Vagina (tissue), 2 donors: Measurements from ENCODE around the gene NEO1. TPM values are rescaled to one million over a fixed set of nuclear protein-coding genes. Genes with fewer than 3 reads are reported as not detected.

Source experiments
- DNase-seq, 2 donors: peaks; one replicate each; pipeline ENCODE4 v3.0.0-alpha.2; 2017; ENCODE audit errors: extremely low spot score in 2 of 2
- H3K27ac ChIP-seq: fragments of 200-600 bp; sonication (generic); one replicate; pipeline ENCODE4 v1.5.1; 2019
- H3K27me3 ChIP-seq: fragments of 200-600 bp; sonication (generic); one replicate; pipeline ENCODE4 v1.5.1; 2019
- H3K36me3 ChIP-seq, 2 donors: fragments of 200-600 bp; sonication (generic); one replicate each; pipeline ENCODE4 v1.5.1; 2017 to 2019
- H3K4me1 ChIP-seq: fragments of 200-600 bp; sonication (generic); one replicate; pipeline ENCODE4 v1.5.1; 2019
- H3K4me3 ChIP-seq, 2 donors: fragments of 200-600 bp; sonication (generic); 1 replicate in 1 of 2; 2 replicates in 1 of 2; pipeline ENCODE4 v1.5.1; 2016 to 2019
- H3K9me3 ChIP-seq: fragments of 200-600 bp; sonication (generic); one replicate; pipeline ENCODE4 v1.5.1; 2019
- CTCF ChIP-seq, 3 experiments: fragments of 450-650 bp in 2 of 3; fragments of 200-600 bp in 1 of 3; sonication (generic) in 1 of 3; IDR thresholded peaks; one replicate each; pipeline ENCODE4 v1.5.1; 2017 to 2019; ENCODE audit warnings: antibody characterized with exemption in 3 of 3, mild to moderate bottlenecking in 2 of 3, moderate library complexity in 2 of 3
- POLR2A ChIP-seq, 2 donors: fragments of 450-650 bp; IDR thresholded peaks; one replicate each; pipeline ENCODE4 v1.6.1; 2017; ENCODE audit warnings: antibody characterized with exemption in 2 of 2, mild to moderate bottlenecking in 2 of 2, moderate library complexity in 2 of 2
- POLR2AphosphoS5 ChIP-seq, 2 donors: sonication (generic); formaldehyde crosslinking; IDR thresholded peaks; one replicate each; pipeline ENCODE4 v1.9.0; 2017; ENCODE audit warnings: antibody characterized with exemption in 2 of 2, mild to moderate bottlenecking in 2 of 2, low read depth in 1 of 2; ENCODE audit not compliant: insufficient read depth in 1 of 2
- intact Hi-C: fragments of 100-400 bp; cut with DNase I; formaldehyde crosslinking; loops from one replicate; pipeline ENCODE4 v1.15.1; 2023
- total RNA-seq: library from RNA; depleted of rRNA; stranded (reverse); fragments of >200 nt; gene quantifications from one replicate; pipeline ENCODE4 v1.2.3, GENCODE V29; 2016

NEO1 gene
- total RNA-seq, 1 donor from 2014 or later: 21.9 TPM

DNA sequence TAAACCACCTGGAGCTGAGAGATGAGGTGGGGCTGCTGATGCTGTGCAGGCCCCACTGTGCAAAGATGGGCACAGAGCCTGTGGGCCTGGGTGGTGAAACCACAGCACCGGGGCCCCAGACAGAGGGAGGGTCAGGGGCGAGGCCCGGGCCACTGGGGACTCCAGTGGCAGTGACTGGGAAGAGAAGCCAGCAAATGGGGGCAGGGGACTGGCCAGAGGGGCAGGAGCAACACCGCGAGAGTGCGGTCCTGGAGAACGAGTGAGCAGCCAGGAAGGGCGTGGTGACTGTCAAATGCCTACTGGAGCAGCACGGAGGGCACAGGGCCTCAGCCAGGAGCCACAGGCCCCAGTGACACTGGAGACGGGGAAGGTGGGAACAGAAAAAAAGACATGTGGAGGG, 276.7 kb downstream of the NEO1 start:
- DNase-seq: no peak
- TF ChIP-seq POLR2AphosphoS5 (IDR thresholded peaks at IDR 0.05; ENCODE audit: insufficient read depth in 1 of 2, low read depth in 1 of 2): no peak
- no peak for TF ChIP-seq CTCF (IDR thresholded peaks at IDR 0.05)
- Histone ChIP-seq H3K36me3 (no peaks in the 10 kb centered on the region), H3K27ac (no peak overlapping the region), H3K4me3 (no peak overlapping the region), H3K9me3 (no peaks in the 10 kb centered on the region), H3K27me3 (no peaks in the 10 kb centered on the region), H3K4me1 (no peaks in the 10 kb centered on the region)
- intact Hi-C loops: no loop called here

GRCh38 chr15:73329501-73330200, 277.4 kb downstream of the NEO1 start:
- no peaks in the 10 kb centered on the region for H3K9me3 ChIP-seq
- no peaks in the 10 kb centered on the region for H3K36me3 ChIP-seq
- H3K4me3 ChIP-seq: no peak overlapping the region
- H3K27me3 ChIP-seq: no peaks in the 10 kb centered on the region
- no peak overlapping the region for H3K27ac ChIP-seq
- no peaks in the 10 kb centered on the region for H3K4me1 ChIP-seq
- intact Hi-C loops: no loop called here
- DNase-seq: no peak
- TF ChIP-seq POLR2A (IDR thresholded peaks at IDR 0.05) (no peak), CTCF (IDR thresholded peaks at IDR 0.05) (no peak), POLR2AphosphoS5 (IDR thresholded peaks at IDR 0.05; ENCODE audit: insufficient read depth in 1 of 2, low read depth in 1 of 2) (no peak)

DNA sequence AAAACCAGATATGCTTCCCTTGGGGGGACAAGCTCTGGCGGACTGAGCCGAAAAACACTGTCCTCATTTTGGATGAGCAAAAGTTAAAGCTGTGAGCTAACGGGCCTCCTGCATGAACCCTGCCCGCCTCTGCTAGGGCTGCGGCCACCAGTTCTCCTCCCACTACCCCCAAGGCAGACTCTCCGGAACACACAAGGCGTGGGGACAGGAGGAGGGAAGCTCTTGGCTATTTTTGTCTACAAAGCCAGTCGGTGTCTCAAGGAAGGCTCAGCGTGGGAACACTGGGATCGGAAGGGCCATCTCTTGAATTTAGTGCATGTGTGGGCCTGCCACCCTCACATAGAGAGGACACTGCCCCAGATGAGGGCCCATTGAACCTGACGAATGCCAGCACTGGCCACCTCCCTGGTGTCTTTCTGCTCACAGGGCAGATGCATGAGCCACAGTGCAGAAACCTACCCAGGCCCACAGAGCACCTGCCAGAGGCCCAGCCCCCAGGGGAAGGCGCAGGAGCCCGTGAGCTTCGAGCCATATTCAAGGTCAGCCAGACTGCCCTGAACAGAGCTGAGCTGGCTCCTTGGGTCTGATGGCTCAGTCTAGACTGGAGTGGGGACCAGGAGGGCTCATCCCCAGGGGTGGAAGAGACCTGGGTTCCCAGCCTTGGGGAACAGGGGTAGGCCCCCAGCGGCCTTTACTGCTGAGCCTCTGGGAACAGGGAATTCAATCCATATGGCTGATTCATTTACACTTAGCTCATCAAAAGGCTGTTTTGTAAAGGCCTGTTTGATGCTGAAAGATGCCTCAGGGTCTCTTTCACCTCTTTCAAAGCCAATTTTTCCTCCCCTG, 278.2 kb downstream of the NEO1 start:
- intact Hi-C loops: no loop called here

GRCh38 chr15:73331501-73331900, 279.2 kb downstream of the NEO1 start:
- no peaks in the 10 kb centered on the region for H3K9me3 ChIP-seq
- no peak overlapping the region for H3K27ac ChIP-seq
- intact Hi-C loops: no loop called here
- H3K27me3 ChIP-seq: no peaks in the 10 kb centered on the region
- no peaks in the 10 kb centered on the region for H3K36me3 ChIP-seq
- no peak overlapping the region for H3K4me3 ChIP-seq
- TF ChIP-seq CTCF (IDR thresholded peaks at IDR 0.05) (no peak), POLR2AphosphoS5 (IDR thresholded peaks at IDR 0.05; ENCODE audit: insufficient read depth in 1 of 2, low read depth in 1 of 2) (no peak), POLR2A (IDR thresholded peaks at IDR 0.05) (no peak)
- no peak for DNase-seq
- no peaks in the 10 kb centered on the region for H3K4me1 ChIP-seq

More for the DNA sequence above, 278.2 kb downstream of the NEO1 start:
- no peak overlapping the region for H3K27ac ChIP-seq
- H3K4me3 ChIP-seq: no peak overlapping the region
- DNase-seq: no peak
- no peaks in the 10 kb centered on the region for H3K9me3 ChIP-seq
- TF ChIP-seq POLR2A (IDR thresholded peaks at IDR 0.05): no peak
- no peaks in the 10 kb centered on the region for H3K27me3 ChIP-seq
- no peaks in the 10 kb centered on the region for H3K4me1 ChIP-seq
- H3K36me3 ChIP-seq: no peaks in the 10 kb centered on the region

DNA sequence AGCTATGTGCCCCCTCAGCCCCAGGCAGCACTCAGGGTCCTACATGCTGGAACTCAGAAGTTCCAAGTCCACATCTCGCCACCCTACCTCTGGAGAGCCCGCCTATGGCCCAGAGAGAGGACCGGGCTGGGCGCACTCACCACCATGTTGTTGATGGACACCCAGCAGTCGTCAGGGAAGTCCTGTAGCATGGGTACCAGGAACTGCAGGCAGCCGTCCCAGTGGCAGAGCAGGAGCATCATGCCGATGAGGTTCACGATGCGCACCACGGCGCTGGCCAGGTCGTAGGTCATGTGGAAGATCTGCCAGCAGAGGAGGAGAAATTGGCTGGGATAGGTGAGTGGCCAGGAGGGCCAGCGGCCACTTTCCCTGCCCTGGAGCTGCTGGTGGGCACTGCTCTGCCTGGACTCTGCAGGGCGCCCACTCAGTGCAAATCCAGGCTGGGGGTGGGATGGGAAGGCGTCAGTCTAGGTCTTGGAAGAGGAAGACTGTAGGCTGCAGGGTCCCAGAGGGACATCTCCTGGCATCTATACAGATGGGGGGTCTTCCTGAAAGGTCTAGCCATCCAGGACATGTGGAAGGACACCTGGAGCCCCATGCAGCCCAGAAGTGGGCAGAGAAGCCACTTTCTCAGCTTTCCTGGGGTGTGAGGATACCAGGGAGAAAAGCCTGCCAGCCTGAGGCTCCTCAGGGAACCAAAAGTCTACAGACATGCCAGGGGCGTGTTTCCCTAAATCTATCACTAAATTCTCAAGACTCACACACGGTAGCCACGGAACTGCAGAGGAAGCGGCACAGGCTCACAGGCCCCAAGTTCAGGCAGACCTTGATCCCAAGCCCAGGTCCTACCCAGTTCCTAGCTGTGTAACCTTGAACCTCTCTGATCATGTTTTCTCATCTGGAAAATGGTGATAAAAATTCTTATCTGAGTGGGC, 280.0 kb downstream of the NEO1 start:
- no peaks in the 10 kb centered on the region for H3K4me1 ChIP-seq
- intact Hi-C loops: no loop called here
- no peak overlapping the region for H3K27ac ChIP-seq
- H3K4me3 ChIP-seq: no peak overlapping the region
- no peaks in the 10 kb centered on the region for H3K9me3 ChIP-seq
- H3K36me3 ChIP-seq: no peaks in the 10 kb centered on the region
- no peak for DNase-seq
- H3K27me3 ChIP-seq: no peaks in the 10 kb centered on the region
- no peak for TF ChIP-seq POLR2A (IDR thresholded peaks at IDR 0.05)
- TF ChIP-seq CTCF (IDR thresholded peaks at IDR 0.05): no peak
- no peak for TF ChIP-seq POLR2AphosphoS5 (IDR thresholded peaks at IDR 0.05; ENCODE audit: insufficient read depth in 1 of 2, low read depth in 1 of 2)
